Fibroblast of gingiva (primary cell): ENCODE data around the gene AUTS2.
"Not testable (repeated sequence)": the region's sequence is repeated elsewhere in the genome, so short reads cannot be mapped to it uniquely, and the experiment has no call there.

Experiments
- DNase-seq: peaks from one replicate; pipeline ENCODE4 v3.0.0-alpha.2; 2011; ENCODE audit warnings: low read depth

Gene AUTS2

DNA sequence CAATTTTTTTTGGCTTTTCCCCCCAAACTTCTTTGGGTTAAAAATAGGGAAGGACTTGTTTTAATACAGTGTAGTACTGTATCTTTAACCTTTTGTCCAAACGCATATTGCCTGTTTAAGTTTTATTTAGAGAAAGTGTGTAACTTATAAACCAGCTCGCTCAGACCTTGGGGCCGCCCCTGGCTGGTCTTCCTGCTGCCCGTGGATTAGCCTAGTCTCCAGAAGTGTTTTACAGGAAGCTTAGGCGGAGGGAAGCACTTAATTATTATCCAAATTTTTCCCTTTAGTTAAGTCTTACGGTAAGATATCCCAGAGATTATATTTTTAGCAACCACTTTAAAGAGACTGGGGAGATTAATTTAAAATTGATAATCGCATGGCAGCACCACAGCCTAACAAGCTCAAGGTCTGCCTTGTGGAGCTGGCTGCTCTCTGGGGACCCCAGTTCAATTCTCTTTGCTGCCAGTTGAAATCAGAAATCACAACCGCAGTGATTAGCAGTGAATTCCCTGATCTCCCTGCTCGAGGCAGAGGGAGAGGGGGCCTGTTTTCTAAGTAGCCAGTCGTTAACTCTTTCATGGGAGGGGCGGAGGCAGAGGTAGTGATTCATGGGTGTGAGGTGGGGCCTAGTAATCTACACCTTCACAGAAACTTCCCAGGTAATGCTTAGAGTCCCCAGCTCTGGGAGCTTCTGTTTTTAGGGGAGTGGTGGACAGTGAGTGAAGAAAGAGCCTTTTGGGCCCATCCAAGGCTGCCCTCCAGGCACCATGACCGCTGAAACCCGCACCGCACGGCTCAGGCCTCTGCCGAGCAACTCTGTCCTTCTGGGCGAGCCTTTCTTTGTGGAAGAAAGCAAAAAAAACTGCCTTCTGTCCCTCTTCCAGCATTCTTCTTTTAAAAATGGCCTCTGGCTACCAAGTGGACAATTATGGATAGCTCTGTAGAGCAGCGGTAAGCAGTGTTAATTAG lies 984.9 kb downstream of the AUTS2 start:
- no peak for DNase-seq

DNA sequence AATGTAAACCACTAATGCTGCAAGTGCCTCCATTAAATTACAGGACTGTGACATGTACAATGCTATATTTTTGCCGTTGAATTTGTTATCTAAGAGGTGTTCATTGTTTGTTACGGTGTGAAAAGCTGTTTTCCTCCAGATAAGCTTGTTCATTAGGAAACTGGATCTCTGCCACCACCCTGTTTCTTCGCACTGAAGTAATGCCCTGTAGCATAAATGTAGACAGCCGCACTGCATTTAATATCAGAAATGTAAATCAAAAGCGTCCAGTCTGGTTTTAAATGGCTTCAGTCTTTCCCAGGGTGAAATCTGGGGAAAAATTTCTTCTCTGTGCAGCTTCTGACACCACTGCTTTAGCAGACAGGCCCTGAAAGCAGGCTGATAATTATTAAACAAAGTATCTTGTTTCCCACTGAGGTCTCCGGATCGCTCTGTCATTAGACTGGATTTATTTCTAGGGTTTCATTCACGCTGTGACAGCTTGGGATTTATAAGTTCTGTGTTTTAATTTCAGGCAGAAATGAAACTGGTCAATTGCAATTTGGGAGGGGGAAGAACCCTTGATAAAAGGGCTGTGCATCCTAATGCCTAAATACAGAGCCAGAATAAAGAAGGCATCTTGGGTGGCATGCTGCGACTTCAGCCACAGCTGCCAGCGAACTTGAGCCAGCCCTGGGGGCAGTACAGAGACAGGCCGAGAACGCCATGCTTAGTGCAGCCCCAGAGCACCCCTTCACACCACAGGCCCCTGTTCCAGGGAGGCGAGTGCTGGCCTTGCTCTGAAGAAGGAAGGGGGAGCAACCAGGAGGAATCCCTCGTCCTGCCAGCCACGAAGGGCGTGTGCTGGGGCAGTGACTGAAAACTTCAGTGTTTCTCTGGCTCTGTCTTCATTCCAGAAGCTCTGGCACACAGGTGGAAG lies 985.9 kb downstream of the AUTS2 start:
- no peak for DNase-seq

GRCh38 chr7:70585071-70585470 lies 986.8 kb downstream of the AUTS2 start:
- DNase-seq, result no peak

DNA sequence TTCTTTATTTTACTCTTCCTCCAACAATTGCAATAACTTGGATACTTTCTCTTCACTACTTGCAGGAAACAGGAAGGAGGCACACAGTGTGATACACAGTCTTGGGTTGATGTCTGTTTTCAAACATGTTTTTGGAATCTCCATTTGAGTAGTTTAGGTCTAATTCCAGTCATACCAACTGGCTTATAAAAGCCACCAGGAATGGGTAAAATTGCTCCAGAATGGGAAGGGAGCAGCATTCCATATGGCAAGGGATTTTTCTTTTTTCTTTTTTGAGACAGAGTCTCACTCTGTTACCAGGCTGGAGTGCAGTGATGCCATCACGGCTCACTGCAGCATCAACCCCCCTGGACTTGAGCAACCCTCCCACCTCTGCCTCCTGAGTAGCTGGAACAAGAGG lies 988.5 kb downstream of the AUTS2 start:
- no peak for DNase-seq

DNA sequence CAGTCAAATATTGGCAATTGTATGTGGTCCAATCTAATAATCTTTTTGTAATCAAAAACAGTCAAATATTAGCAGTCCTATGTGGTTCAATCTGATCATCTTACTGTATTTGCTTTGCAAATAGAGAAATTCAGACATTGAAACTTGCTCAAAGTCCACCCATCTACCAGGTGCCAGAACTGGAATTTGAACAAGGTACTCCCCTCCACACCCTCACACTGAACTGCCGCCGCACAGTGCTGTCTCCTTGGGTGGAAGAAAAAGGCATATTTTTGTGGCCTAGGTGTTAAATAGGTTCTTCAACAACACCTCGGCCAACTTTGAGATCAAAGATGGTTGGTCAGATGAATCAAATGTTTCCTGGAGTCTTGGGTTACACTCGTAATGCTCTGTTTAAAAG lies 989.5 kb downstream of the AUTS2 start:
- DNase-seq, result no peak

DNA sequence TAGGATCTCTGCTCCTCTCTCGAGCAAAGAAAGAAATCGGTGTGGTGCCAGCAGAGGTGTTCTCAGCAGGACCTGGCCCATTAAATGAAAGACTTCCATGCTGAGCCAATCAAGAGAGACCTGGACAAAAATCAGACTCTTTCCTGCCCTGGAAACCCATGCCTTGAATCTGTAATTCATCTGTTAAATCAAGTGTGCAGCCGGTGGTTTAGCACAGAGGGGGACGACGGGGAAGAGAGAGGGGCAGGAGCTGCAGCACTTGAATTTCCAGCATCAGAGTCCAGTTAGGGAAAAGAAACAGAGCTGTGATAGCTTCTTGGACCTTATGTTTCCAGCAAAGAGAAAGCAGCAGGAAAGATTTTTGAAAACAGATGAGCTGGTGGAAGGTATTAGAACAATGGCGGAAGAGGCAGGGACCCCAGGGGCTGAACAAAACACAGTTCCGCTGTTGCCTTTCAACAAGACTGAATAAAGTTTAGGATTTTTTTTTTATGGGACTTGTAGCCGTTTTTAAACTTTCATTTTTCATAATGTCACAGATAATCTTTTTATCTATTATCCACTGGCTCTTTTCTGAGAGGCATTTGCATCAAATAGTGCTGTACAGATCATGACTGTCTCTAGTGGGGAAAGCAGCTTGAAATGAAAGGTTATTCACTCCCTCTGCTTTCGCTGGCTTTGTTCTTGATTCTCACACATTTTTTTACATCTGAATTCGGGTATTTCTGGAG lies 990.1 kb downstream of the AUTS2 start:
- DNase-seq, result no peak

GRCh38 chr7:70589010-70589409 lies 990.7 kb downstream of the AUTS2 start:
- no peak for DNase-seq

DNA sequence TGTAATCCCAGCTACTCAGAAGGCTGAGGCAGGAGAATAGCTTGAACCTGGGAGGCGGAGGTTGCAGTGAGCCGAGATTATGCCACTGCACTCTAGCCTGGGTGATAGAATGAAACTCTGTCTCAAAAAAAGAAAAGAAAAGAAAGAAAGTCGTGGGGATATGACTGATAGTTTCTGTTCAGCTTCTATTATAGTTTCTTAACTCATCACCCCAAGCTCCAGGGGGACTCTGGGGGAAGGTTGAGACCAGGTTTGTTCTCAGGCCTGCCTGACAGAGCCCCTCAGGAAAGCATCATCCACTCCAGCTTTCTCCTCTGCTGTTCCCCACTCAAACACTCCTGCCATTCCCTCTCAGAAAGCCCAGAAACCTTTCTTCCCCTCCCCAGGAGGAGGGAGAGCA lies 991.3 kb downstream of the AUTS2 start:
- DNase-seq, result no peak

DNA sequence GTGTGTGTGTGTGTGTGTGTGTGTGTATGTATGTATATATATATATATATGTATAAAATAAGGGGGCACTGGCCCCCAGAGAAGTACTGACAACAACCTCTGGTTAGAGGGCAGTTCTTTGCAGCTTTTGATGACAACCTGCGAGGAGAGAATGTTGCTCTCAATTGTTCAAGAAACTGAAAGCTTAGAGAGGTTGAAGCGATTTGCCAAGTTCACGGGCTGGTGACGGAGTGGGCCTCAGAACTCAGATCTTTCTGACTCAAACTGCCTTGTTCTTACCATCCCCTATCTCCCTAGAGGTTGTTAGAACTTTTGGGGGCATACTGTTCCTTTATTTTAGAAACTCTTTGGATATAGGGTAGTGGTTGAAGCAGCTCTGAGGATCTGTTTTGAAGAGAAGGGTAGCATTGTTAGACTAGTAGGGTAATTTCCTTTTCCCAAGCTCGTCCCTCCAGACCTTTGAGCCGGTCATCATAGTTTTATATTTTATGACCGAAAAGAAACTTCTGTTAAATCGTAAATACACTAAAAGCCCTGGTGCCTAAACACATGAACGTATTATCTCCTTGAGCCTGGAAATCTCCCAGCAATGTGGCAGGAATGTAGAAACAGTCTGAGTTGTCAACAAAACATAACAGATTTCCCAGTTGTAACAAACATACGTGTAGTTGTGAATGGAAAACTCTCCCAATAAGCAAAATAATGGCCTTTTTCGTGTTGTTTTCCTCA lies 992.0 kb downstream of the AUTS2 start:
- DNase-seq, result no peak

- no peak for DNase-seq
Measured at GRCh38 chr7:70591643-70592042, 993.4 kb downstream of the AUTS2 start.

DNA sequence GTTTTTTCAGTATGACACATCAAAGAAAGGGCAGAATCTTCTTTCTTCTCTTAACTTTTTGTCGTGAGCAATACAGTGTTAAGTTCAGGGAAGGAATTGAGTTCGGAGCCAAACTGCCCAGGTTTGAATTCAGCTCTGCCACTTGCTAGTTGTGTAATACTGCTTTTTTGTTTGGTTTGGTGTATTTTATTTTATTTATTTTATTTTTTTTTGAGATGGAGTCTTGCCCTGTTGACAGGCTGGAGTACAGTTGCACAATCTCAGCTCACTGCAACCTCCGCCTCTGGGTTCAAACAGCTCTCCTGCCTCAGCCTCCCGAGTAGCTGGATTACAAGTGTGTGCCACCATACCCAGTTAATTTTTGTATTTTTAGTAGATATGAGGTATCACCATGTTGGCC lies 993.9 kb downstream of the AUTS2 start:
- no peak for DNase-seq

DNA sequence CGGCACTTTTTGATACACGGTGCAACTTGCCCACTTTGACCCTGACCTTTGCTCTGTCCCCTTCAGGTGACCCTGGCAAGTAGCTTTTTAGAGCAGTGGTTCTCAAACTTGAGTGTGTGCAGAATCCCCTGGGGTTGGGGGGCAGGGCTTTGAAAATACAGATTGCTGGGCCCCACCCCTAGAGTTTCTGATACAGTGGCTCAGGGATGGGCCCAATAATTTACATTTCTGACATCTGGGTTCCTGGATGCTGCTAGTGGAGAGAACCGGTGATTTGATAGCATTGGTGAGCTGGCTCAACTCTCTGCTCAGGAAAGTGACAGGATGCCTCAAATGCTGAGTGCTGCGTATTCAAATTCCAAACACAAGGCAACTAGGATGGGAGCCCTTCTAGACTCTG lies 995.9 kb downstream of the AUTS2 start:
- no peak for DNase-seq

DNA sequence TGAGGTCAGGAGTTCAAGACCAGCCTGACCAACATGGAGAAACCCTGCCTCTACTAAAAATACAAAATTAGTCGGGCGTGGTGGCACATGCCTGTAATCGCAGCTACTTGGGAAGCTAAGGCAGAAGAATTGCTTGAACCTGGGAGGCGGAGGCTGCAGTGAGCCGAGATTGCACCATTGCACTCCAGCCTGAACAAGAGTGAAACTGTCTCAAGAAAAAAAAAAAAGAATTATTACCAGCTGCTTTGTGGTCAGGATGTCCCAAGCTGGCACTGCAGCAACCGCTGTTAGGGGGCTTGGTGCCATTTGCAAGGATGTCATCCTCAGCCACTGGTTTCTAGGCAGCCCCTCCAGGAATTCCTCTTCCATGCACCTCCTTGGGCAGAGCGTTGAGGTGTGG lies 996.6 kb downstream of the AUTS2 start:
- not testable (repeated sequence) for DNase-seq

DNA sequence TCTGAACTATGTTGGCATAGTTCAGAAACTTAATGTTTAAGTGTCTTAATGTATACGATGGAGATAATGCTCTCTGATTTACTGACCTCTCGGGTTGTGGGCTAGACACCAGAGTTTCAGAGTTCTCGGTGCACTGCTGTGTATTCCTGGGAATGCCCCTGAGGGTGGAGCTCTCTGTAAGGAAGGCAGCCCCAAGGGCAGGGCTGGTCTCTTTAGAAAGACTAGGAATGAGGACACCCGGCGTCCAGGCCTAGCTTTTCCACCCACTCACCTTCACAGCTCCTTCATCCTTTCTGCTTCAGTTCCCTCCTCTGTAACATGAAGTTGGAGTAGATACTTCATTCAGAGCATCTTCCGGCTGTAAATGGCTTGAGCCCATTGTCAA lies 997.1 kb downstream of the AUTS2 start:
- DNase-seq, result no peak

- no peak for DNase-seq
Measured at GRCh38 chr7:70595755-70596597, 997.7 kb downstream of the AUTS2 start.

DNA sequence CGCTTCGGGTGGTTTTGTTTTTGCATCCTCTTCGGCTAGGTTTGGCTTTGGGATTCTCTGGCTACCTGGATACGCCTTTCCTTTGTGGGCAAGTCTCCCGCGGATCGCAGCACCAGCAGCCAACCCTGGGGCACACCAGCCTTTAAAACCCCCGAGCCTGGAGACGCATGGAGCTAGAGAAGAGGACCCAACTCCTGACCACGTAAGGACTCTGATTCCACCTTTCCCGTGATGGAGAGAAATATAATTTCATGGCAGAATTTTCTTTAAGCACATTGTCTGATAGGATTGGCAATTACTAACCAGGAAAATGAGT lies 998.3 kb downstream of the AUTS2 start:
- DNase-seq, result no peak

GRCh38 chr7:70597066-70597465 lies 998.8 kb downstream of the AUTS2 start:
- no peak for DNase-seq

DNA sequence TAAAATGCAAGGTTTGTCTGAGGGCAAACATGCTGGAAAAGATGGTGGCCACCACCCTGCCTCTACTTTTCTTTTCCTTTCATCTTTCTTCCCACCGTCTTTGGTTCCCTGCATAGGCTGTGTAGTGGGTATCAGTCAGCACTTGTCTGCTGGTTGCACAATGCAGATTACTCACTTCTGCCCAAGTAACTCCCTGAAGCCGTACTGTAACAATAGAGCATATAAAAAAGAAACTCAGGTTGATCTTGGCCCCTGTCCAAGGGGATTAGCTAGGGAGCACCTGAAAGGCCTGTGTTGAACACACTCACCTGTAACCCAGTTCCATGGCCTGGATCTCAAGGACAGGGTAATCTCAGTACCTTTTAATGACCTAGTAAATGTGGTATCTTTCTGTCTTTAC lies 1000.7 kb downstream of the AUTS2 start:
- no peak for DNase-seq

GRCh38 chr7:70599446-70600190 lies 1001.3 kb downstream of the AUTS2 start:
- no peak for DNase-seq

DNA sequence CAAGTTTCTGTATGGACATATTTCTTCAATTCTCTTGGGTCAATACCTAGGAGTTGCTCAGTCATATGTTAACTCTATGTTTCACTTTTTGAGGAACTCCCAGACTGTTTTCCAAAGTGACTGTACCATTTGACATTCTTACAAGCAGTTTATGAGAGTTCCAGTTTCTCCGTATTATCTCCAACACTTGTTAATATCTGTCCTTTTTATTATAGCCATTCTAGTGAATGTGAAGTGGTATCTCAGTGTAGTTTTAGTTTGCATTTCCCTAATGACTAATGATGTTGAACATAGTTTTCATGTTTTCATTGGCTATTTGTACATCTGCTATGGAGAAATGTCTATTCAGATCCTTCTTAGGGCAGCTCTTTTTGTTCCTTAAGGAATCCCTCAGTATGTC lies 1002.7 kb downstream of the AUTS2 start:
- DNase-seq, result no peak
